DMS79 treated with DMSO at 0.1 percent for 48 hours (cell line): ENCODE results near the gene CLDN24.
"Not testable (repeated sequence)": the region's sequence is repeated elsewhere in the genome, so short reads cannot be mapped to it uniquely, and the experiment has no call there.

Source experiments
- DNase-seq: peaks from one replicate; lab custom pipeline; 2025; lab: John Stamatoyannopoulos, UW

CLDN24 gene

GRCh38 chr4:183347146-183347545, 24.9 kb upstream of the CLDN24 start:
- no peak for DNase-seq

- no peak for DNase-seq
Observed at GRCh38 chr4:183345261-183345660, 23.0 kb upstream of the CLDN24 start.

GRCh38 chr4:183344523-183345255, 22.5 kb upstream of the CLDN24 start:
- DNase-seq: no peak

GRCh38 chr4:183343730-183344129, 21.5 kb upstream of the CLDN24 start:
- no peak for DNase-seq

GRCh38 chr4:183342541-183343533, 20.6 kb upstream of the CLDN24 start:
- no peak for DNase-seq

GRCh38 chr4:183337833-183338232, 15.6 kb upstream of the CLDN24 start:
- no peak for DNase-seq

- DNase-seq: no peak
Observed at GRCh38 chr4:183337349-183337748, 15.1 kb upstream of the CLDN24 start.

GRCh38 chr4:183335369-183335940, 13.2 kb upstream of the CLDN24 start:
- DNase-seq: no peak

GRCh38 chr4:183333983-183334382, 11.8 kb upstream of the CLDN24 start:
- no peak for DNase-seq

- DNase-seq: no peak
Observed at GRCh38 chr4:183333202-183333601, 11.0 kb upstream of the CLDN24 start.

GRCh38 chr4:183332447-183332846, 10.2 kb upstream of the CLDN24 start:
- DNase-seq: no peak

- no peak for DNase-seq
Observed at GRCh38 chr4:183330841-183331240, 8.6 kb upstream of the CLDN24 start.

- DNase-seq: no peak
Observed at GRCh38 chr4:183329954-183330742, 7.9 kb upstream of the CLDN24 start.

- DNase-seq: no peak
Observed at GRCh38 chr4:183329244-183329643, 7.0 kb upstream of the CLDN24 start.

GRCh38 chr4:183328832-183329231, 6.6 kb upstream of the CLDN24 start:
- DNase-seq: no peak

GRCh38 chr4:183327827-183328226, 5.6 kb upstream of the CLDN24 start:
- no peak for DNase-seq

GRCh38 chr4:183326853-183327252, 4.6 kb upstream of the CLDN24 start:
- DNase-seq: no peak

- not testable (repeated sequence) for DNase-seq
Observed at GRCh38 chr4:183326387-183326786, 4.2 kb upstream of the CLDN24 start.

GRCh38 chr4:183324619-183325018, 2.4 kb upstream of the CLDN24 start:
- no peak for DNase-seq

- not testable (repeated sequence) for DNase-seq
Observed at GRCh38 chr4:183324056-183324455, 1.8 kb upstream of the CLDN24 start.

- DNase-seq: no peak
Observed at GRCh38 chr4:183323295-183323694, 1.1 kb upstream of the CLDN24 start.

GRCh38 chr4:183321516-183321915, 710 bp downstream of the CLDN24 start:
- no peak for DNase-seq
